ENCODE data around the gene ADGRB2. TPM values are rescaled to one million over a fixed set of nuclear protein-coding genes. Genes with fewer than 3 reads are reported as not detected.

Gene ADGRB2
- total and polyA plus RNA-seq, 2 donors from 2014 or later: 3.2 to 5.3 TPM

DNA sequence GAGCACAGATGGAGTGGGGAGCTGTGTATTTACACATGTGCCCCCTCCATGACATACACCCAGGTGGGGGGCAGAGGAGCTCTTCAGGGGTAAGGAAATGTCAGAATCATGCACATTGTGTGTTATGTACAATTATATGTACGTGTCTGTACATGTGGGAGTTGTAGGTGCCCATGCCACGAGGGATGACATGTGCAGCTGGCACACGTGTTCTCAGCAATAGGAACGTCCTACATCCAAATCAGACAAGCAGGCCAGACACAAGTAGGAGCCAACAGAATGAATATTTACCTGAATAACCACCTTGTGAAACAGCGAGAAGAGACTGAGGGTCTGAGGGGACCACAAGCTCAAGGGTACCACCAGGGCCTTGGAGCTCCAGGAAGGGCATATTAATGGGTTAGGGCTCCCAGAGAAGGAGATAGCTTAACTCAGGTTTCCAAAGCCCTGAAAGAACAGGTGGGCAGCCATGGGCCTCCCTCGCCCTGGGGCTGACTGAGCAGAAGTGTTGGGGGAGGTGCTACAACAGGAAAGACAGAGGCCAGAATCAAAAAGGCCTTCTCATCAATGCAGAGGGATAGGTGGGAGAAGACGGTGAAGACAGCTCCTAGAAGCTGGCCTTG lies 63.6 kb downstream of the ADGRB2 start:
- Histone ChIP-seq H3K27ac (ENCODE audit: low read depth in 2 of 2, low read length in 2 of 2) (peak overlapping the region in 1 of 2 donors; percentile 56), H3K9me3 (ENCODE audit: control insufficient read depth in 2 of 3, insufficient read depth in 1 of 3, low read length in 3 of 3) (no peaks in the 10 kb centered on the region), H3K36me3 (ENCODE audit: control insufficient read depth in 2 of 3, insufficient read depth in 3 of 3, low read length in 3 of 3) (no peaks in the 10 kb centered on the region), H3K9ac (ENCODE audit: low read length in 3 of 3) (no peak overlapping the region), H3K4me1 (ENCODE audit: control insufficient read depth in 2 of 3, insufficient read depth in 2 of 3, low read depth in 1 of 3, low read length in 3 of 3) (peaks cover 0 to 11% (median 0%) of the 10 kb centered on the region in 3 donors), H3K27me3 (ENCODE audit: control insufficient read depth, insufficient read depth, low read length) (no peaks in the 10 kb centered on the region), H3K4me3 (ENCODE audit: low read length in 3 of 3) (no peak overlapping the region)
- TF ChIP-seq, protein P1, sequence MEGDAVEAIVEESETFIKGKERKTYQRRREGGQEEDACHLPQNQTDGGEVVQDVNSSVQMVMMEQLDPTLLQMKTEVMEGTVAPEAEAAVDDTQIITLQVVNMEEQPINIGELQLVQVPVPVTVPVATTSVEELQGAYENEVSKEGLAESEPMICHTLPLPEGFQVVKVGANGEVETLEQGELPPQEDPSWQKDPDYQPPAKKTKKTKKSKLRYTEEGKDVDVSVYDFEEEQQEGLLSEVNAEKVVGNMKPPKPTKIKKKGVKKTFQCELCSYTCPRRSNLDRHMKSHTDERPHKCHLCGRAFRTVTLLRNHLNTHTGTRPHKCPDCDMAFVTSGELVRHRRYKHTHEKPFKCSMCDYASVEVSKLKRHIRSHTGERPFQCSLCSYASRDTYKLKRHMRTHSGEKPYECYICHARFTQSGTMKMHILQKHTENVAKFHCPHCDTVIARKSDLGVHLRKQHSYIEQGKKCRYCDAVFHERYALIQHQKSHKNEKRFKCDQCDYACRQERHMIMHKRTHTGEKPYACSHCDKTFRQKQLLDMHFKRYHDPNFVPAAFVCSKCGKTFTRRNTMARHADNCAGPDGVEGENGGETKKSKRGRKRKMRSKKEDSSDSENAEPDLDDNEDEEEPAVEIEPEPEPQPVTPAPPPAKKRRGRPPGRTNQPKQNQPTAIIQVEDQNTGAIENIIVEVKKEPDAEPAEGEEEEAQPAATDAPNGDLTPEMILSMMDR (IDR thresholded peaks at IDR 0.05; ENCODE audit: borderline replicate concordance, extremely low read depth, insufficient read depth): no peak
- DNase-seq (no peak), FAIRE-seq (no peak)
- intact Hi-C loops (cut with DNase I): no loop called here

DNA sequence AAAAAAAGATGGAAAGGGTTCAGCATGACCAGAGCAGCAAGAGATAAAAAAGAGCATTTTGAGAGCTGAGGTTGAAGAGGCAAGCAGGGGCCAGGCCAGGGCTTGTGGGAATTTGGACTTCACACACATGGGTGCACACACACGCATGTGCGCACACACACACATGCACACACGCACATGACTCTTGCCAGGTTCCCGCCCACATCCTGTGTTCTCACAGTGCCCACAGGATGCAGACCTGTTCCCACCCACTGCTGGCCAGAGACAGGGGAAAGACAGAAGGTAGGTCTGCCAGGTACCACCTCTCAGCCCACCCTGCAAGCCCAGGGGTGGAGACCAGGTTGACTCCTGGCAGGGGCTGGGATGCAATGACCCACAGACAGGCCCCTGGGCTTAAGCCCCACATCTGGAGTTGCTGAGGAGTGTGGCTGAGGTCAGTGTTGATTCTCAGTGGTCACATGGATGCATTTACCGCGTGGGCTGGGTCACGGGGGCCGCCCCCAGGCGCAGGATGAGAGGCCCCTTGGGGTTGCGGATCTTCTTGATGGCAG lies 64.7 kb downstream of the ADGRB2 start:
- H3K9ac ChIP-seq (ENCODE audit: low read length in 3 of 3): no peak overlapping the region
- H3K4me3 ChIP-seq (ENCODE audit: low read length in 3 of 3): no peak overlapping the region
- TF ChIP-seq, protein P1 (IDR thresholded peaks at IDR 0.05; ENCODE audit: borderline replicate concordance, extremely low read depth, insufficient read depth): no peak
- peaks cover 0 to 4% (median 0%) of the 10 kb centered on the region in 3 donors for H3K4me1 ChIP-seq (ENCODE audit: control insufficient read depth in 2 of 3, insufficient read depth in 2 of 3, low read depth in 1 of 3, low read length in 3 of 3)
- intact Hi-C loops (cut with DNase I): no loop called here
- no peak for FAIRE-seq
- H3K36me3 ChIP-seq (ENCODE audit: control insufficient read depth in 2 of 3, insufficient read depth in 3 of 3, low read length in 3 of 3): no peaks in the 10 kb centered on the region
- no peak for DNase-seq
- H3K27ac ChIP-seq (ENCODE audit: low read depth in 2 of 2, low read length in 2 of 2): no peak overlapping the region
- no peaks in the 10 kb centered on the region for H3K27me3 ChIP-seq (ENCODE audit: control insufficient read depth, insufficient read depth, low read length)
- no peaks in the 10 kb centered on the region for H3K9me3 ChIP-seq (ENCODE audit: control insufficient read depth in 2 of 3, insufficient read depth in 1 of 3, low read length in 3 of 3)

DNA sequence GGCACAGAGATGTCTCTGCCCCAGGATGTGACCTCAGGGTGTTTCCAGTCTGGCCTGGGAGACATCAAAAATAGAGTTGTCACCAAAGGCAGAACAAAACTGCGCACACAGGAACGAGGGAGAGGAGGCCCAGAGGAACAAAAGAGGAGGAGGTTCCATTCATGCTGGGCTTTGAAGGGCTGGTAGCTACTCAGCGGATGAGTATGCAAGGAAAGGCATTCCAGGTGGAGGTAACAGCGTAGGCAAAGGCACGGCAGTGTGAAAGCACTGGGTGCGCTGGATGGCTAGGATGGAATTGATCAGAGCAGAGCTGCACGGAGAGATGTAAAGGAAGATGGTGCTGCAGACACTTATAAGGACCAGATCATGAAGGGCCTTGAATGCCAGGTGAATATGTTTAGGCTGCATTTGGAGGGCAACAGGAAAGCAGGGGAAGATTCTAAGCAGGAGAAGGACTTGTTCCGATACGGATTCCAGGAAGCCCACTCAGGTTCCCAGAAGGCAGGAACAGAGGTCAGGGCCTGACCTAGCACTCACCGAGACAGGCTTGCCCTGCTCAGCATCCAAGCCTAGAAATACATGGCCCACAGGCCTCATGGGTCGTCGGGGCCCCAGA lies 66.7 kb downstream of the ADGRB2 start:
- H3K36me3 ChIP-seq (ENCODE audit: control insufficient read depth in 2 of 3, insufficient read depth in 3 of 3, low read length in 3 of 3): no peaks in the 10 kb centered on the region
- peaks cover 0 to 2% (median 0%) of the 10 kb centered on the region in 3 donors for H3K4me1 ChIP-seq (ENCODE audit: control insufficient read depth in 2 of 3, insufficient read depth in 2 of 3, low read depth in 1 of 3, low read length in 3 of 3)
- no peak for FAIRE-seq
- TF ChIP-seq, protein P1 (IDR thresholded peaks at IDR 0.05; ENCODE audit: borderline replicate concordance, extremely low read depth, insufficient read depth): no peak
- H3K27me3 ChIP-seq (ENCODE audit: control insufficient read depth, insufficient read depth, low read length): no peaks in the 10 kb centered on the region
- no peak overlapping the region for H3K9ac ChIP-seq (ENCODE audit: low read length in 3 of 3)
- H3K27ac ChIP-seq (ENCODE audit: low read depth in 2 of 2, low read length in 2 of 2): no peak overlapping the region
- H3K4me3 ChIP-seq (ENCODE audit: low read length in 3 of 3): no peak overlapping the region
- no peak for DNase-seq
- intact Hi-C loops (cut with DNase I): no loop called here
- no peaks in the 10 kb centered on the region for H3K9me3 ChIP-seq (ENCODE audit: control insufficient read depth in 2 of 3, insufficient read depth in 1 of 3, low read length in 3 of 3)

Measured in kidney (tissue), 14 donors.